Aorta (tissue), 5 donors: ENCODE measurements around the gene NINJ2. TPM values are rescaled to one million over a fixed set of nuclear protein-coding genes. Genes with fewer than 3 reads are reported as not detected.
A peak's percentile ranks its signal among the peaks of the same experiment; 100 is the strongest.

Experiments used
- ATAC-seq: fragments of 200-7000 bp; cut with Tn5 transposase; one replicate; pipeline ENCODE4 v1.9.1; 2022; ENCODE audit warnings: moderate library complexity; ENCODE audit not compliant: low FRiP score
- DNase-seq, 2 donors: peaks; one replicate each; pipeline ENCODE4 v3.0.0-alpha.2; 2020
- H3K27ac ChIP-seq, 2 donors: one replicate each; pipeline ENCODE4 v1.5.1; 2013; ENCODE audit warnings: low read length in 2 of 2, mild to moderate bottlenecking in 2 of 2, moderate library complexity in 2 of 2, control low read depth in 1 of 2, inconsistent platforms in 1 of 2, low read depth in 1 of 2
- H3K27me3 ChIP-seq, 2 donors: one replicate each; pipeline ENCODE4 v1.6.1; 2013; ENCODE audit warnings: control low read depth in 1 of 2, low read length in 1 of 2, mild to moderate bottlenecking in 1 of 2, moderate library complexity in 1 of 2; ENCODE audit not compliant: insufficient read depth in 2 of 2, control insufficient read depth in 1 of 2
- H3K36me3 ChIP-seq, 2 donors: one replicate each; pipeline ENCODE4 v1.6.1; 2013; ENCODE audit warnings: control low read depth in 1 of 2, low read length in 1 of 2, mild to moderate bottlenecking in 1 of 2; ENCODE audit not compliant: insufficient read depth in 2 of 2, control insufficient read depth in 1 of 2
- H3K4me1 ChIP-seq, 2 donors: one replicate each; pipeline ENCODE4 v1.6.1; 2013; ENCODE audit warnings: low read length in 2 of 2, control low read depth in 1 of 2, mild to moderate bottlenecking in 1 of 2, moderate library complexity in 1 of 2; ENCODE audit not compliant: insufficient read depth in 2 of 2, control insufficient read depth in 1 of 2
- H3K4me3 ChIP-seq, 2 donors: one replicate each; pipeline ENCODE4 v1.5.1; 2013; ENCODE audit warnings: low read length in 2 of 2, control low read depth in 1 of 2, mild to moderate bottlenecking in 1 of 2
- H3K9me3 ChIP-seq: one replicate; pipeline ENCODE4 v1.6.1; 2013; ENCODE audit warnings: mild to moderate bottlenecking, low read length; ENCODE audit not compliant: control insufficient read depth
- WGBS, 2 donors: extraction: QIAGEN DNeasy Blood & Tissue Kit; methylation state at CpG; one replicate each; pipeline ENCODE4 v1.1.7; 2013; 5-methylcytosine and 5-hydroxymethylcytosine counted together
- intact Hi-C, 2 donors: fragments of 100-400 bp; cut with DNase I; formaldehyde crosslinking; loops; one replicate each; pipeline versions ENCODE4 v1.14.2 to v1.15.0; 2022
- polyA plus RNA-seq, 2 donors: library from polyadenylated mRNA; stranded (reverse); fragments of 200-250 nt; gene quantifications; one replicate each; pipeline ENCODE4 v1.2.3, GENCODE V29; 2013
- total RNA-seq, 2 donors: library from RNA; stranded (reverse); fragmentation: NEBNext Ultra II Directional; extraction: Animal tissue kit (Norgen Biotek cat#: 25700); gene quantifications; one replicate each; pipeline ENCODE4 v1.2.1, GENCODE V29; 2021
- donor health status: healthy with polysubstance abuse.
- donor health status: Bipolar disorder and iron deficiency.
- donor health status: DM: no; HTN: no; CAD: no.
- donor health status: DM: no; HTN: no; CAD: no.
- donor health status: DM: yes; HTN: yes; CAD: no.

NINJ2 gene
- total and polyA plus RNA-seq, 4 donors, result 0.95 to 11.2 (median 4.9) TPM

DNA sequence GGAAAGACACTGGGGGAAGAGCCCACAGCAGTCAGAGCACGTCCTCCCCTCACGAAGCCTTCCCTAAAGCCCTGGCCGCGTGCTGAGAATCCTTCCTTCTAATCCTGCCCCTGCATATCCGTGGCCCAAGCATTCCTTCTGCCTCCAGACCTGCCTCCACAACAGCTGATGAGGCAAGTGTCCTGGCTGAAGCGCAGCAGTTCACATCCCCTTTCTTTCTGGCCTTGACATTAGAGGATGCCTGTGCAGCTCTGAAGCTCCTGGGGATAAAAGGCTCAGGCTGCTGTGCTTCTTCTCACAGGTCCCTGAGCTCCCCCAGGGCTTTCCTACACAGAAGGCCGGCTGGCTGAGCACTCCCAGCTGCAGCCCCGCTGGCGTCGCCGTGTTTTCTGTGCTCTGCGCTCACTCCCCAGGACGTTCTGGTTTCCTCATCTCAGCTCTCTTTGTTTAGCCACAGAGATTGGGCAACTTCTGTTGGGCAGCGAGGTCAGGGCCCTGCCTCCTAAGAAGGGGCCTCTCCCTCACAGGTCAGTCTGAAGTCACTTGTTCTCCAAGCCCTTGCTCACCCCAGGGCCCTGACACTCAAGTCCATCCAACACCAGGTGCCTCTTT lies 45.8 kb downstream of the NINJ2 start:
- intact Hi-C loops, result no loop called here
- no peaks in the 10 kb centered on the region for H3K27me3 ChIP-seq
- H3K36me3 ChIP-seq, result no peaks in the 10 kb centered on the region
- no peak overlapping the region for H3K27ac ChIP-seq
- H3K9me3 ChIP-seq, result no peaks in the 10 kb centered on the region
- no peaks in the 10 kb centered on the region for H3K4me1 ChIP-seq
- DNase-seq, result peak in 1 of 2 donors; percentile 69
- ATAC-seq, result peak; percentile 67
- no peak overlapping the region for H3K4me3 ChIP-seq
- 85 to 88% methylated on average over 14 of the region's 14 CpGs for WGBS, 2 donors

DNA sequence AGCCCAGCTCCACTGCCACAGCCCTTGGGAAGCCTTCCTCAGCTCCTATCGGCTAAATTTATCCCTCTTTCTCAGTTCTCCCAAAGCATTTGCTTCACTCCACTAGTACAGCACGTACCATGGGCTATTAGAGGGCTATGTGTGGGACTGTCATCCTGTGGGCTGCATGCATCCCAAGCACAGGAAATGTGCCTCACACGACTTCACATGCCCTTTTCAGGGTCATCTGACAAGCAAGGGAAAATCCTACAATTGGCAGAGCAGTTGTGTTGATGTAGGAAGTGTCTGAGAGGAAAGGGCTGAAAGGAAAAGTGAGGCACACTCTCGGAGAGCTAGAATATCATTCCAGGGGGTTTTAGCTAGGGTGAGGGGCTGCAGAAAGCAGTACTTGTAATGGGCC lies 47.6 kb downstream of the NINJ2 start:
- H3K9me3 ChIP-seq, result no peaks in the 10 kb centered on the region
- H3K4me1 ChIP-seq, result no peaks in the 10 kb centered on the region
- ATAC-seq, result no peak
- DNase-seq, result no peak
- H3K27me3 ChIP-seq, result no peaks in the 10 kb centered on the region
- no peak overlapping the region for H3K4me3 ChIP-seq
- no peak overlapping the region for H3K27ac ChIP-seq
- intact Hi-C loops, result no loop called here
- 75 to 87% methylated on average over 4 of the region's 4 CpGs for WGBS, 2 donors
- H3K36me3 ChIP-seq, result no peaks in the 10 kb centered on the region

DNA sequence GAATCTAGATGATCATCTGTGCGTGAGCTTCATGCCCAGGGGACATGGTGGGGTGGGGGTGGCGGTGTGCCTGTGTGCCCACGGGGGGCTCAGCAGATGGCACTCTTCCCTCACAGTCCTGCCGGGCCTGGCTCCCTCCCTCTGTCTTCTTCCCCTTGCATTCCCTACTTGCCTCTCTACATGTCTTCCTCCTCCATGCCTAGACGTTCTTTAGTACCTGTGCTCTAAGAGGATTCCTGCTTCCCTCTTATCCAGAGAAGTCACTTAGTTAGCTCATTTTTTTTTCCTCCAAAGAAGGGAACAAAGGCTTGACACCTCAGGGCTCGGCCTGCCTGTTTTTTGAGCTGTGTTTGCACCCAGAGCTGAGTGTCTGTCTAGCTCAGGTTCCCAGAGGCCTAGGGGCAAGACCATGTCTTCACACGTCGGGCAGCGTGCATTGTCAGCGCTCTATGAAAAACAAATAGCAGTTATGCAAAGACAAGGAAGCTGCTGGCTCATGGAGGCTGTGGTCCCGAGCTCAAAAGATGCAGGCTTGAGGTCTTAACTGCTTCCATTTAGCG lies 48.8 kb downstream of the NINJ2 start:
- Histone ChIP-seq H3K9me3 (no peaks in the 10 kb centered on the region), H3K4me1 (no peaks in the 10 kb centered on the region), H3K27ac (no peak overlapping the region), H3K36me3 (no peaks in the 10 kb centered on the region), H3K4me3 (no peak overlapping the region), H3K27me3 (no peaks in the 10 kb centered on the region)
- intact Hi-C loops, result no loop called here
- WGBS, 2 donors, result 75 to 79% methylated on average over 12 of the region's 12 CpGs
- DNase-seq, result peak in 1 of 2 donors; percentile 65
- ATAC-seq, result no peak

DNA sequence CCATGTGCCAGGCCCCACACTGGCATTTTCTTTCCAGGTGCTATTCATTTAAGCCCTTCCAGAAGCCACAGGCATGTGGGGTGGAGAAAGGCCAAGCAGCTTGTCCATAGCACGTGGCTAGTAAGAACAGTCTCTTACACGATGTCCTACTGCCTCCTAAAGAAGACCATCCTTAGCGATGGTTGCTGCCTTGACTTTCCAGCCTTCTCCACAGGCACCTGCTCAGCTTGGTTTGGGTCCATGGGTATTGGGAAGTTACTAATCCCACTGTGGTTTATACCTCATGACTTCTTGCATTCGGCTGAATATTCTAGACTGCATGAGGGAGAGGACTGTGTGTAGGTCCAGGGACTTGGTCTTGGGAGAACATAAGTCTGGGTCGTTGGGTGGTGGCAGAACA lies 49.2 kb downstream of the NINJ2 start:
- H3K27me3 ChIP-seq, result no peaks in the 10 kb centered on the region
- WGBS, 2 donors, result 92 to 93% methylated on average over 5 of the region's 5 CpGs
- no peaks in the 10 kb centered on the region for H3K36me3 ChIP-seq
- ATAC-seq (no peak), DNase-seq (no peak)
- H3K27ac ChIP-seq, result no peak overlapping the region
- no peaks in the 10 kb centered on the region for H3K9me3 ChIP-seq
- intact Hi-C loops, result no loop called here
- no peaks in the 10 kb centered on the region for H3K4me1 ChIP-seq
- H3K4me3 ChIP-seq, result no peak overlapping the region

GRCh38 chr12:612886-613285 lies 50.4 kb downstream of the NINJ2 start:
- WGBS, 2 donors, result 94 to 97% methylated on average over 4 of the region's 4 CpGs
- Histone ChIP-seq H3K9me3 (no peaks in the 10 kb centered on the region), H3K27ac (no peak overlapping the region), H3K4me3 (no peak overlapping the region), H3K36me3 (no peaks in the 10 kb centered on the region), H3K27me3 (no peaks in the 10 kb centered on the region), H3K4me1 (no peaks in the 10 kb centered on the region)
- intact Hi-C loops, result no loop called here
- no peak for ATAC-seq
- DNase-seq, result no peak

DNA sequence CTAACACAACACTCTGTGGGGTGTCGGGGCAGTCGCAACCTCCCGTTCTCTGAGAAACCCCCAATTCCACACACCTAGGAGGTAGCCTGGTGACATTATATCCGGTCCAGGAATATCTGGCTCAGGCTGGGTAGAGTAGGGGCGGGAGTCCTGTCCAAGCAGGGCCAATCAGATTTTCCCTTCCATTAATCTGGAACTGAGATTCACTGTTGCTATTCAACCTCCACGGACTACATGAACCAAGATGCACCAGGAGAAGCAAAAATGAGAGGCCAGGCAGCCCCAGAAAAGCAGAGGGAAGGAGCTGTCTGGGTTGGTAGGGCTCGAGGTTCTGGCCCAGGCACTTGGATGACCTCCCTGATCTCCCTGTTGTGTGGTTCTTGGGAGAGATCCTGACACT lies 51.0 kb downstream of the NINJ2 start:
- DNase-seq, result no peak
- no peaks in the 10 kb centered on the region for H3K36me3 ChIP-seq
- no peaks in the 10 kb centered on the region for H3K9me3 ChIP-seq
- intact Hi-C loops, result no loop called here
- no peaks in the 10 kb centered on the region for H3K4me1 ChIP-seq
- no peak overlapping the region for H3K4me3 ChIP-seq
- no peak for ATAC-seq
- no peaks in the 10 kb centered on the region for H3K27me3 ChIP-seq
- WGBS, 2 donors, result 86 to 90% methylated on average over 7 of the region's 7 CpGs
- H3K27ac ChIP-seq, result no peak overlapping the region

- Histone ChIP-seq H3K27ac (no peak overlapping the region), H3K4me3 (no peak overlapping the region), H3K4me1 (no peaks in the 10 kb centered on the region), H3K9me3 (no peaks in the 10 kb centered on the region), H3K27me3 (no peaks in the 10 kb centered on the region), H3K36me3 (no peaks in the 10 kb centered on the region)
- 94 to 96% methylated on average over 3 of the region's 3 CpGs for WGBS, 2 donors
- ATAC-seq, result no peak
- no peak for DNase-seq
- intact Hi-C loops, result no loop called here
These were observed 51.5 kb downstream of the NINJ2 start for GRCh38 chr12:611721-612120.

GRCh38 chr12:608921-609320 lies 54.3 kb downstream of the NINJ2 start:
- Histone ChIP-seq H3K4me1 (no peaks in the 10 kb centered on the region), H3K27me3 (no peaks in the 10 kb centered on the region), H3K9me3 (no peaks in the 10 kb centered on the region), H3K4me3 (no peak overlapping the region), H3K36me3 (no peaks in the 10 kb centered on the region), H3K27ac (no peak overlapping the region)
- 89 to 96% methylated on average over 54 to 58 of the region's 58 CpGs for WGBS, 2 donors
- ATAC-seq (no peak), DNase-seq (no peak)
- intact Hi-C loops, result no loop called here

GRCh38 chr12:608413-608812 lies 54.8 kb downstream of the NINJ2 start:
- WGBS, 2 donors, result 96 to 99% methylated on average over 3 of the region's 3 CpGs

More at GRCh38 chr12:608413-608812, 54.8 kb downstream of the NINJ2 start:
- no peaks in the 10 kb centered on the region for H3K4me1 ChIP-seq
- no peak overlapping the region for H3K4me3 ChIP-seq
- no peak for DNase-seq
- intact Hi-C loops, result no loop called here
- no peaks in the 10 kb centered on the region for H3K36me3 ChIP-seq
- no peak for ATAC-seq
- H3K27me3 ChIP-seq, result no peaks in the 10 kb centered on the region
- no peaks in the 10 kb centered on the region for H3K9me3 ChIP-seq
- no peak overlapping the region for H3K27ac ChIP-seq
